Measurements from ENCODE around the gene ATP5PD. TPM values are rescaled to one million over a fixed set of nuclear protein-coding genes. Genes with fewer than 3 reads are reported as not detected.
A peak's percentile ranks its signal among the peaks of the same experiment; 100 is the strongest.

ATP5PD gene
- total RNA-seq, 1 donor = 278 TPM

DNA sequence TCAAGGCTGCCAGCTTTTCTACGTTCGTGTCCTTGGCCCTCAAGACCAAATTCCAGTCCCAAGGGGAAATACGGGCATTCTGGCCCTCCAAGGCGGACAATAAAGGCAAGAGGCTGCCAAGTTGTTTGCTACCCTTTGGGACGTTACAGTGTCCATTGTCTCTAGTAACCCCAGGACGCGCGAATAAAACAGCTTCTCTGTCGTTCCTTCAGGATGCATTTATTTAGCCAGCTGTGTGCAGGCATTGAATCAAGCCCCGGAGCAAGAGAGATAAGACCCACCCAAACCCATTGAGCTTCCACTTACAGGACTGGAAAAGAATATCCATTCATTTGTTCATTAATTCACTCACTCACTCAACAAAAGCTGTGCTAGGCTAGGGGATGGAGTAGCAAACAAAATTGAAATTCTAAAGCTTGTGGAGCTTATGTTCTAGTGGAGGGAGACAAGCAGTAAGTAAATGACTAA is 33.6 kb downstream of the ATP5PD start:
- DNase-seq (ENCODE audit: insufficient read length, low spot score, missing footprints) = no peak
- TF ChIP-seq, protein P1, sequence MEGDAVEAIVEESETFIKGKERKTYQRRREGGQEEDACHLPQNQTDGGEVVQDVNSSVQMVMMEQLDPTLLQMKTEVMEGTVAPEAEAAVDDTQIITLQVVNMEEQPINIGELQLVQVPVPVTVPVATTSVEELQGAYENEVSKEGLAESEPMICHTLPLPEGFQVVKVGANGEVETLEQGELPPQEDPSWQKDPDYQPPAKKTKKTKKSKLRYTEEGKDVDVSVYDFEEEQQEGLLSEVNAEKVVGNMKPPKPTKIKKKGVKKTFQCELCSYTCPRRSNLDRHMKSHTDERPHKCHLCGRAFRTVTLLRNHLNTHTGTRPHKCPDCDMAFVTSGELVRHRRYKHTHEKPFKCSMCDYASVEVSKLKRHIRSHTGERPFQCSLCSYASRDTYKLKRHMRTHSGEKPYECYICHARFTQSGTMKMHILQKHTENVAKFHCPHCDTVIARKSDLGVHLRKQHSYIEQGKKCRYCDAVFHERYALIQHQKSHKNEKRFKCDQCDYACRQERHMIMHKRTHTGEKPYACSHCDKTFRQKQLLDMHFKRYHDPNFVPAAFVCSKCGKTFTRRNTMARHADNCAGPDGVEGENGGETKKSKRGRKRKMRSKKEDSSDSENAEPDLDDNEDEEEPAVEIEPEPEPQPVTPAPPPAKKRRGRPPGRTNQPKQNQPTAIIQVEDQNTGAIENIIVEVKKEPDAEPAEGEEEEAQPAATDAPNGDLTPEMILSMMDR (IDR thresholded peaks at IDR 0.05; ENCODE audit: extremely low read depth, low read depth, low read length) = no peak

DNA sequence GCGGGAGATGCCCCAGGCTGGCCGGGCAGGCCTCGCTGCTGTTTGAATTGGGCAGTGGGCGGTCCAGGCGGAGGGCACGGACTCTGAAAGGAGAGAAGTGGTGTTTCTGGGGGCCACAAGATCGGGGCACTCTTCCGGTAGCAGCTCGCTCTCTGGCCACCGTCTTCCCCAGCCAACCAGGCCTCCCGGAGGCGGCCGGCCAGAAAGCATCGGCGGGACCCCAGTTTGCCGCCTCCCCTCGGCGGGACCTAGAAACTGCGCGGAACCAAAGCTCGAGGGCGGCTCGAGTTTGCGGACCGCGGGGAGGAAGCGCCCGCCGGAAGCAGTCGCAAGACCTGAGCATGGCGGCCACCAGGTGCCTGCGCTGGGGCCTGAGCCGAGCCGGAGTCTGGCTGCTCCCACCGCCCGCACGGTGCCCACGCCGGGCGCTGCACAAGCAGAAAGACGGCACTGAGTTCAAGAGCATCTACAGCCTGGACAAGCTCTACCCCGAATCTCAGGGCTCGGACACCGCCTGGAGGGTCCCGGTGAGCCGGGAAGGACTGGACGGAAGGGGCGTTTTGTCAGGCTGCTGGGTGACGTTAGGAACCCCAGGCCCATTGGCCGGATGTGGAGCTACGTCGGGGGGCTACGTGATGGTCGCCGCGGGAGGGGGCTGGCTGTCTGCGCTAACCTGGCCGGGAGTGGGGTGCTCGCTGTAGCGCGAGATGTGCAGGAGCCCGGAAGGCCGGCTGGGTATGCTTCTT is 34.2 kb downstream of the ATP5PD start, which contains the start of gene MRPL58:
Gene MRPL58, plus strand, starts transcription at position 325 of the 746 bp plus-strand sequence. Its CDS starts 17 bp downstream, at position 342.
- peak within 1 kb of the TSS; percentile 88 for H3K27ac ChIP-seq (ENCODE audit: low read depth, low read length)
- TF ChIP-seq, protein P1 (IDR thresholded peaks at IDR 0.05; ENCODE audit: extremely low read depth, low read depth, low read length) = peak; percentile 36
- peaks cover 8% of the 10 kb centered on the region for H3K36me3 ChIP-seq (ENCODE audit: insufficient read depth, low read length)

More for the DNA sequence above, 33.6 kb downstream of the ATP5PD start:
- Histone ChIP-seq H4K20me1 (ENCODE audit: insufficient read depth, low read length) (no peaks in the 10 kb centered on the region), H3K4me3 (ENCODE audit: insufficient read depth, low read length) (peak overlapping the region; percentile 96), H3K4me2 (ENCODE audit: insufficient read depth, low read length) (peak overlapping the region; percentile 100), H3K36me3 (ENCODE audit: insufficient read depth, low read length) (peaks cover 8% of the 10 kb centered on the region), H3K4me1 (ENCODE audit: insufficient read depth, low read length) (peaks cover 21% of the 10 kb centered on the region), H3K79me2 (ENCODE audit: insufficient read depth, low read length) (peaks cover 29% of the 10 kb centered on the region), H3K27me3 (ENCODE audit: insufficient read depth, low read length) (no peaks in the 10 kb centered on the region), H2AFZ (ENCODE audit: low read length) (peak overlapping the region; percentile 96), H3K9me3 (ENCODE audit: low read depth, low read length) (no peaks in the 10 kb centered on the region), H3K27ac (ENCODE audit: low read depth, low read length) (peak overlapping the region; percentile 88)

DNA sequence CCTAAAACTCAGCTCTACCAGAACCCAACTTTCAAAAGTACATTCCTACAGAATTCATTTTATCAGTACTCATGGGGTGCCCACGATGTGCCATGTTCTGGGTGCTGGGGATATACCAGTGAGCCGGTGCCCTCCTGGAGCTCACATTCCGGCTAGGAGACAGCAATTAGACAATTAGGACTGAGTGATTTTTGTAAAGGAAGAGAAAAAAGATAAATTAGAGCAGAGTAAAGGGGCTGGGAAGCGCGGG is 34.7 kb downstream of the ATP5PD start:
- Histone ChIP-seq H3K27me3 (ENCODE audit: insufficient read depth, low read length) (no peaks in the 10 kb centered on the region), H3K27ac (ENCODE audit: low read depth, low read length) (peak overlapping the region; percentile 60), H4K20me1 (ENCODE audit: insufficient read depth, low read length) (no peaks in the 10 kb centered on the region), H3K4me3 (ENCODE audit: insufficient read depth, low read length) (peak overlapping the region; percentile 96), H2AFZ (ENCODE audit: low read length) (peak overlapping the region; percentile 84), H3K4me1 (ENCODE audit: insufficient read depth, low read length) (peaks cover 21% of the 10 kb centered on the region), H3K4me2 (ENCODE audit: insufficient read depth, low read length) (peak overlapping the region; percentile 100), H3K79me2 (ENCODE audit: insufficient read depth, low read length) (peaks cover 29% of the 10 kb centered on the region), H3K9me3 (ENCODE audit: low read depth, low read length) (no peaks in the 10 kb centered on the region), H3K36me3 (ENCODE audit: insufficient read depth, low read length) (peaks cover 8% of the 10 kb centered on the region)
- TF ChIP-seq, protein P1 (IDR thresholded peaks at IDR 0.05; ENCODE audit: extremely low read depth, low read depth, low read length) = no peak
- DNase-seq (ENCODE audit: insufficient read length, low spot score, missing footprints) = no peak

More for the DNA sequence above, 34.2 kb downstream of the ATP5PD start, which contains the start of gene MRPL58:
- H3K9me3 ChIP-seq (ENCODE audit: low read depth, low read length) = no peaks in the 10 kb centered on the region
- H3K4me1 ChIP-seq (ENCODE audit: insufficient read depth, low read length) = peaks cover 21% of the 10 kb centered on the region
- peaks cover 29% of the 10 kb centered on the region for H3K79me2 ChIP-seq (ENCODE audit: insufficient read depth, low read length)
- H4K20me1 ChIP-seq (ENCODE audit: insufficient read depth, low read length) = no peaks in the 10 kb centered on the region
- peak within 1 kb of the TSS; percentile 96 for H2AFZ ChIP-seq (ENCODE audit: low read length)
- H3K4me3 ChIP-seq (ENCODE audit: insufficient read depth, low read length) = peak within 1 kb of the TSS; percentile 96
- H3K4me2 ChIP-seq (ENCODE audit: insufficient read depth, low read length) = peak within 1 kb of the TSS; percentile 100
- peak; percentile 97 for DNase-seq (ENCODE audit: insufficient read length, low spot score, missing footprints)
- H3K27me3 ChIP-seq (ENCODE audit: insufficient read depth, low read length) = no peaks in the 10 kb centered on the region

DNA sequence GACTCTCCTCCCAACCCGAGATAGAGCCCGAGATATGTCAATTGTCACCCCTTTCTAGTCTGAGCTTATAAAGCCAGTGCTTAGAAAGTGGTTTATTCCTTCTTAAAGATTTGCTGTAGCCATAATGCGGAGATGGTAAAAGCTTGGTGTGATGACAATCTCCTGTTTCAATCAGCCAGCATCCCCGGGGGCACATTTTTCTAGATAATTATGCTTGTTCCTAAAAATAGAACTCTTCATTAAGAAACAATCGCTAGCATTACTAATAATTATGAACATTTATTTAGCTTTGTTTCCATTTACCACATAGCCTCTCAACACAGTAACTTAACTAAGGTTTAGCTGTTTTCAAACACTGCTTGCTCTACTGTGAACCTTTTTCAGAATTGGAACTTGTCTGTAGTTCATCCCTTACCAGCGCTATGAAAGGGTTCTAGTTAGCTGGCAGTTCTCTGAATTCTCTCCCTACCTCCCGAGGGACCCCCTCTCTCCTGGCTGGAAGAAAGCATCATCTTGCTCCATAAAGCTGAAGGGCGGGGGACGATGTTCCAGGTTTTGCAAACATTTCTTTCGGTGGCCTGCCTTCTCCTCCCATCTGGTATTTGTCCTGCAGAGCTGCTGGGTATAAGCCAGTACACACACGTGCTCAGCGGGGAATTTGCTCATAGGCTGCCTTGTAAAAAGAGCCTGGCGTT is 35.2 kb downstream of the ATP5PD start:
- Histone ChIP-seq H3K9me3 (ENCODE audit: low read depth, low read length) (no peaks in the 10 kb centered on the region), H3K36me3 (ENCODE audit: insufficient read depth, low read length) (peaks cover 3% of the 10 kb centered on the region), H3K4me3 (ENCODE audit: insufficient read depth, low read length) (peak overlapping the region; percentile 96), H3K27me3 (ENCODE audit: insufficient read depth, low read length) (no peaks in the 10 kb centered on the region), H3K79me2 (ENCODE audit: insufficient read depth, low read length) (peaks cover 25% of the 10 kb centered on the region), H3K4me2 (ENCODE audit: insufficient read depth, low read length) (peak overlapping the region; percentile 100), H2AFZ (ENCODE audit: low read length) (peak overlapping the region; percentile 84), H3K27ac (ENCODE audit: low read depth, low read length) (peak overlapping the region; percentile 60), H3K4me1 (ENCODE audit: insufficient read depth, low read length) (peaks cover 21% of the 10 kb centered on the region), H4K20me1 (ENCODE audit: insufficient read depth, low read length) (no peaks in the 10 kb centered on the region)
- TF ChIP-seq, protein P1 (IDR thresholded peaks at IDR 0.05; ENCODE audit: extremely low read depth, low read depth, low read length) = no peak
- DNase-seq (ENCODE audit: insufficient read length, low spot score, missing footprints) = peak; percentile 96
